Stimulated activated naive B cell treated with anti-CD40 and anti-IgM and Interleukin-4, amounts not matched to agents 10 μg/mL and 1 μg/mL and 100 μg/mL, for 72 hours (primary cell): ENCODE measurements around the gene TOP2B.

Experiments used
- ATAC-seq, 2 donors: fragments of 150-1000 bp; cut with Tn5 transposase; replicated peaks; 2 replicates each; pipeline ENCODE4 v1.10.0; 2021; ENCODE audit warnings: moderate library complexity in 1 of 2
- DNase-seq: peaks from one replicate; pipeline ENCODE4 v3.0.0; 2021
- H3K27ac Mint-ChIP-seq: one replicate; pipeline ENCODE4 v1.8.0; 2022; ENCODE audit warnings: mild to moderate bottlenecking, mixed read lengths
- H3K27me3 Mint-ChIP-seq, 2 donors: one replicate each; pipeline ENCODE4 v1.8.0; 2022; ENCODE audit warnings: mixed read lengths in 2 of 2
- H3K36me3 Mint-ChIP-seq, 2 donors: one replicate each; pipeline ENCODE4 v1.8.0; 2022; ENCODE audit warnings: mixed read lengths in 2 of 2, mild to moderate bottlenecking in 1 of 2
- H3K4me1 Mint-ChIP-seq, 2 donors: one replicate each; pipeline ENCODE4 v1.8.0; 2022; ENCODE audit warnings: mixed read lengths in 2 of 2, mild to moderate bottlenecking in 1 of 2
- H3K4me3 Mint-ChIP-seq, 2 donors: one replicate each; pipeline ENCODE4 v1.8.0; 2022; ENCODE audit warnings: mild to moderate bottlenecking in 2 of 2, mixed read lengths in 2 of 2, moderate library complexity in 1 of 2
- H3K9me3 Mint-ChIP-seq, 2 donors: one replicate each; pipeline ENCODE4 v1.8.0; 2022; ENCODE audit warnings: mixed read lengths in 2 of 2, mild to moderate bottlenecking in 1 of 2

The TOP2B gene

DNA sequence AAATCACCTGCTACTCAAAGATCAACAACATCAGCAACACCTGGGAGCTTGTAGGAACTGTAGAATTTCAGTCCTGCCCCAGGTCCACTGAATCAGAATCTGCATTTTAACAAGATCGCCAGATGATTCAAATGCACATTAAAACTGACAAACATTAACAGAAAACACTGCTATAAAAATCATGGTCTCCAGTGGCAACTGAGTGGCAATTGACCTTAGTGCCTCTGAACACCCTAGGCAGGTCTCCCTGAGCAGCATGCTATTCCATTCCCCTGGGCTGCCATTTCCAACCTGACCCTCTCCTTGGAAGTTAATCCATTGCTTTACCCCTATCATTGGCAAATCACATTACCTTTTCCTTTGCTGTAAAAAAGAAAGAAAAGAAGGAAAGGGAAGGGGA, 23.0 kb upstream of the TOP2B start:
- no peaks in the 10 kb centered on the region for H3K9me3 Mint-ChIP-seq
- no peak for ATAC-seq
- no peaks in the 10 kb centered on the region for H3K4me1 Mint-ChIP-seq
- no peak for DNase-seq
- no peaks in the 10 kb centered on the region for H3K36me3 Mint-ChIP-seq
- no peaks in the 10 kb centered on the region for H3K27me3 Mint-ChIP-seq
- no peak overlapping the region for H3K4me3 Mint-ChIP-seq
- H3K27ac Mint-ChIP-seq = no peak overlapping the region

DNA sequence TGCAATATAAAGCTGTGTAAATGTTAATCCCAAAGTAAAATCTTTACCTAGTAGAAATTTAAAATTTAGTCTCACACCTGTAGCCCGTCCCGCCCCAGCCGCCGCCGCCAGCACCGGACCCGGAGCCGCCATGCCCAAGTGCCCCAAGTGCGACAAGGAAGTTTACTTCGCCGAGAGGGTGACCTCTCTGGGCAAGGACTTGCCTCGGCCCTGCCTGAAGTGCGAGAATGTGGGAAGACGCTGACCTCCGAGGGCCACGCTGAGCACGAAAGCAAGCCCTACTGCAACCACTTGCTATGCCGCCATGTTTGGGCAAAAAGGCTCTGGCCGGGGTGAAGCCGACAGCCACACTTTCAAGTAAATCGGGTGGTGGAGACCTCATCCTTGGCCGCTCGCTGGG, 22.1 kb upstream of the TOP2B start:
- Mint-ChIP-seq H3K4me1 (no peaks in the 10 kb centered on the region), H3K9me3 (no peaks in the 10 kb centered on the region), H3K36me3 (no peaks in the 10 kb centered on the region), H3K27ac (no peak overlapping the region), H3K27me3 (no peaks in the 10 kb centered on the region), H3K4me3 (no peak overlapping the region)
- no peak for DNase-seq
- no peak for ATAC-seq

DNA sequence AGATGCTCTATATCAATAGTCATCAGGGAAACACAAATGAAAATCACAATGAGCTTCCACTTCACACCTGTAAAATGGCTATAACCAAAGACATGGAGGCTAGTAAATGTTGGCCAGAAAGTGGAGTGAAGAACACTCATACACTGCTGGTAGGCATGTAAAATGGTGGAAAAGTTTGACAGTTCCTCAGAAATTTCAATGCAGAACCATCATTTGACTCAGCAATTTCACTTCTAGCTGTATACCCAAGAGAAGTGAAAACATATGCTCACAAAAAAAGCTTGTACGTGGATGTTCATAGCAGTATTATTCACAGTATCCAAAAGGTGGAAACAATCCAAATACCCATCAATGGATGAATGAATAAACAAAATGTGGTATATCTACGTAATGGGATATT, 19.2 kb upstream of the TOP2B start:
- Mint-ChIP-seq H3K9me3 (no peaks in the 10 kb centered on the region), H3K4me1 (no peaks in the 10 kb centered on the region), H3K36me3 (no peaks in the 10 kb centered on the region), H3K27me3 (no peaks in the 10 kb centered on the region), H3K4me3 (no peak overlapping the region), H3K27ac (no peak overlapping the region)
- peak; percentile 66 to 80 for ATAC-seq
- DNase-seq = no peak

DNA sequence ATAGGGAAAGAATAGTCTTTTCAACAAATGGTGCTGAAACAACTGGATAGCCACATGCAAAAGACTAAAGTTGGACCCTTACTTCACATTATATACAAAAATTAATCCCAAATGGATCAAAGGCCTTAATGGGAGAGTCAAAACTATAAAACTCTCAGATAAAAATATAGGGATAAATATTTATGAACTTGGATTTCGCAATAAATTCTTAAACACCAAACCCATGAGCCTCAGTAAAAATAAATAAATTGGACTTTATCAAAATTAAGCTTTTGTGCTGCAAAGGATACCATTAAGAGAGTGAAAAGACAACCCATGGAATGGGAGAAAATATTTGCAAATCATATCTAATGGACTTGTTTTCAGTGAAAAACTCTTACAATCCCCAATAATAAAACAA, 18.7 kb upstream of the TOP2B start:
- Mint-ChIP-seq H3K27me3 (no peaks in the 10 kb centered on the region), H3K36me3 (no peaks in the 10 kb centered on the region), H3K4me3 (no peak overlapping the region), H3K9me3 (no peaks in the 10 kb centered on the region), H3K4me1 (no peaks in the 10 kb centered on the region), H3K27ac (no peak overlapping the region)
- ATAC-seq (no peak), DNase-seq (no peak)

DNA sequence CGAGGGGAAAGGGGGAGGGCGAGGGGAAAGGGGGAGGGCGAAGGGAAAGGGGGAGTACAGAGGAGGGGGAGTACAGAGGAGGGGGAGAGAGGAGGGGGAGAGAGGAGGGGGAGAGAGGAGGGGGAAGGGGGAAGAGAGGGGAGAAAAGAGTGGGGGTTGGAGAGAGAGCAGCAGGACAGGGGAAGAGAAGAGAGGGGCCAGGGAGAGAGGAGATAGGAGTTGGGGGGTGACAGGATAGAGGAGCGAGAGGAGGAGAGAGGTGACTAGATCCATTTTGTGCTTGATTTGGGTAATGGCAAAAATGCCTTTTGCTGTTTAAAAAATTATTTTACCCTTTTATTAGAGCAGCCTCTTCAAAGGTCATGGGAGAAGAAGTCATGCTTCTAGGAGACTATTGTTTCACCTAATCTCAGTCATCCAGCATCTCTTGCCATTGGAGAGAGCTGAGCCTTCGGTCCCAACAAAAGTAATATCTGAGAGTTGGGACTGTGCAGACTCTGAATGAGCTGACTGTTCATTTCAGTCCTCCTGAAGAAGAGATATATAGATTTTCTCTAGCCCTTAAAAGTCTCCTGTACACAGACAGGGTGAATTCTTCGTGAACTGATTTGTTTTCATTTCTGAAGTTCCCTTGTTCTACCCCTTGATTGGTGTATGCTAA, 15.1 kb upstream of the TOP2B start:
- Mint-ChIP-seq H3K9me3 (no peaks in the 10 kb centered on the region), H3K4me3 (no peak overlapping the region), H3K27me3 (no peaks in the 10 kb centered on the region), H3K27ac (no peak overlapping the region), H3K36me3 (no peaks in the 10 kb centered on the region), H3K4me1 (no peaks in the 10 kb centered on the region)
- ATAC-seq = no peak
- no peak for DNase-seq

DNA sequence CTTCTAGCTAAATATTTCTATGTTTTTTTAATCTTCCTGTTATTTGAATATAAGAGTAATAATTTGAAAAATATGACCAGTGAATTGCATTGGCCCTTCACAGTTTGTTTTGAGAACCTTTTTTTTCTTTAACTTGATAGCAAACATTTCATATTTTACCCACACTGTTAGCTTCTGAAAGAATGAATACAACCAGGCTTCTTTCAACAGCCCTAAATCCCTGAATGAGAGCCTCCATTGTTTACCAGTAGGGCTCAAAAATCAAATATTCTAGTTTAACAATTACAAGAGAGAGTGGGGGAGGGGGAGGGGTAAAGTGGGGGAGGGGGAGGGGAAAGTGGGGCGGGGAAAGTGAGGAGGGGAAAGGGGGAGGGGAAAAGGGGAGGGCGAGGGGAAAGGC, 14.5 kb upstream of the TOP2B start:
- DNase-seq (no peak), ATAC-seq (no peak)
- Mint-ChIP-seq H3K4me3 (no peak overlapping the region), H3K27ac (no peak overlapping the region), H3K36me3 (no peaks in the 10 kb centered on the region), H3K27me3 (no peaks in the 10 kb centered on the region), H3K9me3 (no peaks in the 10 kb centered on the region), H3K4me1 (no peaks in the 10 kb centered on the region)

- H3K36me3 Mint-ChIP-seq = peaks cover 0 to under 1% of the 10 kb centered on the region in 2 donors
- no peaks in the 10 kb centered on the region for H3K9me3 Mint-ChIP-seq
- no peak for ATAC-seq
- DNase-seq = no peak
- no peak overlapping the region for H3K4me3 Mint-ChIP-seq
- no peaks in the 10 kb centered on the region for H3K4me1 Mint-ChIP-seq
- no peaks in the 10 kb centered on the region for H3K27me3 Mint-ChIP-seq
- H3K27ac Mint-ChIP-seq = no peak overlapping the region
Observed at GRCh38 chr3:25678581-25678980, 13.9 kb upstream of the TOP2B start.

GRCh38 chr3:25677121-25677520, 12.4 kb upstream of the TOP2B start:
- H3K27ac Mint-ChIP-seq = no peak overlapping the region
- H3K27me3 Mint-ChIP-seq = no peaks in the 10 kb centered on the region
- peaks cover 0 to 5% of the 10 kb centered on the region in 2 donors for H3K36me3 Mint-ChIP-seq
- H3K9me3 Mint-ChIP-seq = peaks cover 0 to 1% of the 10 kb centered on the region in 2 donors
- no peak for ATAC-seq
- H3K4me1 Mint-ChIP-seq = no peaks in the 10 kb centered on the region
- H3K4me3 Mint-ChIP-seq = no peak overlapping the region
- DNase-seq = no peak

GRCh38 chr3:25674670-25675069, 10.0 kb upstream of the TOP2B start:
- DNase-seq (no peak), ATAC-seq (no peak)
- Mint-ChIP-seq H3K36me3 (peaks cover 0 to 5% of the 10 kb centered on the region in 2 donors), H3K27me3 (no peaks in the 10 kb centered on the region), H3K27ac (no peak overlapping the region), H3K9me3 (peaks cover 0 to 1% of the 10 kb centered on the region in 2 donors), H3K4me3 (no peak overlapping the region), H3K4me1 (peaks cover 0 to 6% of the 10 kb centered on the region in 2 donors)

DNA sequence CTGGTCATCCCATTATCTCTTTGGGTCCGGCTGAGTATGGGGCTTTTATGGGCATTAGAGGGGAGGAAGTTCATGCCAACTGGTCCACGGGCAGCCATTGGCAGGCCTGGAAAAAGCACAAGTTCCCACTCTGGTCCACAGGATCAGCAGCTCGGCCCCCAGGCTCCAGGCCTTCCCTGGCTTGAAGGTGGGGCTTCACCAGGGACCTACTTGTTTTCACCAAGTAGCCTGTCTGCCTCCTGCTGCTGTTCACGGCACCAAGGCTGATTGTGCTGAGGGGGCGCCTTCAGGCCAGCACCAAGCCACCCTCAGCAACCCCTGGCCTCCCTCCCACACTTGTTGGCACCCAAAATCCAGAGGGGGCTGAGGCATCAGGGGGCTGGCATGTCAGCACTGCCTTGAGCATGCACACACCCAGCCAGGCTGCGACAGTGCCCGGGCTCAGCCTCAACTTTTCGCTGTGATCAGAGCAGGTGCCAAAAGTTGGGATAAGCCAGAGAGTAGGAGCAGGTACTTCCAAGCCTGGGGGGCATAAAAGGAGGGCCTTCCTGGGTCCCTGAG, 9.1 kb upstream of the TOP2B start:
- H3K9me3 Mint-ChIP-seq = peaks cover 0 to 1% of the 10 kb centered on the region in 2 donors
- H3K27me3 Mint-ChIP-seq = no peaks in the 10 kb centered on the region
- no peak overlapping the region for H3K4me3 Mint-ChIP-seq
- DNase-seq (no peak), ATAC-seq (no peak)
- H3K4me1 Mint-ChIP-seq = peaks cover 0 to 6% of the 10 kb centered on the region in 2 donors
- no peak overlapping the region for H3K27ac Mint-ChIP-seq
- peaks cover 0 to 5% of the 10 kb centered on the region in 2 donors for H3K36me3 Mint-ChIP-seq

- peak; percentile 66 to 71 for ATAC-seq
- H3K9me3 Mint-ChIP-seq = no peaks in the 10 kb centered on the region
- H3K27me3 Mint-ChIP-seq = no peaks in the 10 kb centered on the region
- peak overlapping the region; percentile 93 to 97 for H3K4me3 Mint-ChIP-seq
- H3K36me3 Mint-ChIP-seq = peaks cover 5 to 12% of the 10 kb centered on the region in 2 donors
- H3K27ac Mint-ChIP-seq = peak overlapping the region; percentile 99
- H3K4me1 Mint-ChIP-seq = peaks cover 22 to 45% of the 10 kb centered on the region in 2 donors
- peak; percentile 76 for DNase-seq
Observed at GRCh38 chr3:25665315-25666280, 891 bp upstream of the TOP2B start.

- Mint-ChIP-seq H3K27me3 (no peaks in the 10 kb centered on the region), H3K27ac (peak overlapping the region; percentile 99), H3K4me1 (peaks cover 26 to 51% of the 10 kb centered on the region in 2 donors), H3K9me3 (no peaks in the 10 kb centered on the region), H3K36me3 (peaks cover 5 to 17% of the 10 kb centered on the region in 2 donors), H3K4me3 (peak overlapping the region; percentile 93 to 97)
- DNase-seq (peak; percentile 77), ATAC-seq (peak; percentile 51 to 52)
Observed at GRCh38 chr3:25663869-25664811, 567 bp downstream of the TOP2B start.

- peak; percentile 13 to 18 for ATAC-seq
- Mint-ChIP-seq H3K4me3 (peak overlapping the region; percentile 93 to 97), H3K36me3 (peaks cover 8 to 20% of the 10 kb centered on the region in 2 donors), H3K9me3 (no peaks in the 10 kb centered on the region), H3K27ac (peak overlapping the region; percentile 99), H3K4me1 (peaks cover 29 to 56% of the 10 kb centered on the region in 2 donors), H3K27me3 (no peaks in the 10 kb centered on the region)
- peak; percentile 17 for DNase-seq
Observed at GRCh38 chr3:25663347-25663868, 1.3 kb downstream of the TOP2B start.
